GM21529 (cell line): ENCODE results near the gene ZIC2.

Experiments used
- ATAC-seq: cut with Tn5 transposase; IDR thresholded peaks from one replicate; pipeline ENCODE4 v1.9.1; 2021; ENCODE audit not compliant: unreplicated experiment

The ZIC2 gene

GRCh38 chr13:99973808-99974185, 7.8 kb upstream of the ZIC2 start:
- no peak for ATAC-seq

- ATAC-seq: no peak
Observed at GRCh38 chr13:99974296-99974938, 7.2 kb upstream of the ZIC2 start.

GRCh38 chr13:99974939-99975561, 6.5 kb upstream of the ZIC2 start:
- ATAC-seq: no peak

GRCh38 chr13:99975626-99976025, 6.0 kb upstream of the ZIC2 start:
- no peak for ATAC-seq

- ATAC-seq: no peak
Observed at GRCh38 chr13:99976575-99976974, 5.0 kb upstream of the ZIC2 start.

GRCh38 chr13:99977334-99977911, 4.2 kb upstream of the ZIC2 start:
- no peak for ATAC-seq

GRCh38 chr13:99977912-99978798, 3.4 kb upstream of the ZIC2 start:
- no peak for ATAC-seq

GRCh38 chr13:99978799-99979452, 2.7 kb upstream of the ZIC2 start:
- ATAC-seq: no peak

GRCh38 chr13:99979453-99980200, 2.0 kb upstream of the ZIC2 start:
- no peak for ATAC-seq

GRCh38 chr13:99980201-99980823, 1.3 kb upstream of the ZIC2 start:
- ATAC-seq: no peak

GRCh38 chr13:99980824-99981734, 505 bp upstream of the ZIC2 start:
- no peak for ATAC-seq

GRCh38 chr13:99982036-99982730, 599 bp downstream of the ZIC2 start:
- ATAC-seq: no peak

GRCh38 chr13:99982731-99983498, 1.3 kb downstream of the ZIC2 start:
- no peak for ATAC-seq

GRCh38 chr13:99983499-99984401, 2.2 kb downstream of the ZIC2 start:
- no peak for ATAC-seq

- ATAC-seq: no peak
Observed at GRCh38 chr13:99984461-99985240, 3.1 kb downstream of the ZIC2 start.
